ENCODE results near the gene SLC39A11.
"Not testable (repeated sequence)": the region's sequence is repeated elsewhere in the genome, so short reads cannot be mapped to it uniquely, and the experiment has no call there.

SLC39A11 gene

GRCh38 chr17:72812823-72813222, 279.7 kb downstream of the SLC39A11 start:
- DNase-seq = no peak

- no peak for DNase-seq
Measured at GRCh38 chr17:72811976-72812687, 280.4 kb downstream of the SLC39A11 start.

- DNase-seq = no peak
Measured at GRCh38 chr17:72810991-72811508, 281.4 kb downstream of the SLC39A11 start.

- DNase-seq = no peak
Measured at GRCh38 chr17:72806011-72806410, 286.5 kb downstream of the SLC39A11 start.

GRCh38 chr17:72804949-72805707, 287.4 kb downstream of the SLC39A11 start:
- no peak for DNase-seq

- no peak for DNase-seq
Measured at GRCh38 chr17:72802726-72803125, 289.8 kb downstream of the SLC39A11 start.

GRCh38 chr17:72797142-72797541, 295.3 kb downstream of the SLC39A11 start:
- DNase-seq = no peak

- no peak for DNase-seq
Measured at GRCh38 chr17:72795941-72796340, 296.5 kb downstream of the SLC39A11 start.

- DNase-seq = no peak
Measured at GRCh38 chr17:72794152-72794551, 298.3 kb downstream of the SLC39A11 start.

- DNase-seq = no peak
Measured at GRCh38 chr17:72792771-72793170, 299.7 kb downstream of the SLC39A11 start.

GRCh38 chr17:72790190-72790589, 302.3 kb downstream of the SLC39A11 start:
- DNase-seq = no peak

- DNase-seq = no peak
Measured at GRCh38 chr17:72789711-72790110, 302.8 kb downstream of the SLC39A11 start.

GRCh38 chr17:72788950-72789585, 303.4 kb downstream of the SLC39A11 start:
- no peak for DNase-seq

GRCh38 chr17:72786209-72786608, 306.3 kb downstream of the SLC39A11 start:
- no peak for DNase-seq

GRCh38 chr17:72782985-72783701, 309.3 kb downstream of the SLC39A11 start:
- DNase-seq = no peak

GRCh38 chr17:72782437-72782836, 310.1 kb downstream of the SLC39A11 start:
- not testable (repeated sequence) for DNase-seq

- no peak for DNase-seq
Measured at GRCh38 chr17:72778169-72779151, 314.0 kb downstream of the SLC39A11 start.

GRCh38 chr17:72775919-72776318, 316.6 kb downstream of the SLC39A11 start:
- DNase-seq = no peak

- no peak for DNase-seq
Measured at GRCh38 chr17:72775237-72775636, 317.3 kb downstream of the SLC39A11 start.

GRCh38 chr17:72774236-72774635, 318.3 kb downstream of the SLC39A11 start:
- DNase-seq = no peak

GRCh38 chr17:72773225-72773624, 319.3 kb downstream of the SLC39A11 start:
- not testable (repeated sequence) for DNase-seq

Data from activated CD4-positive, alpha-beta T cell treated with anti-CD3 and anti-CD28 coated beads for 1 hour (primary cell).